ENCODE data around the gene CLDN15. TPM values are rescaled to one million over a fixed set of nuclear protein-coding genes. Genes with fewer than 3 reads are reported as not detected.
"Not testable (repeated sequence)": the region's sequence is repeated elsewhere in the genome, so short reads cannot be mapped to it uniquely, and the experiment has no call there.

The CLDN15 gene
- total RNA-seq, 1 donor from 2014 or later, result 6.6 TPM

DNA sequence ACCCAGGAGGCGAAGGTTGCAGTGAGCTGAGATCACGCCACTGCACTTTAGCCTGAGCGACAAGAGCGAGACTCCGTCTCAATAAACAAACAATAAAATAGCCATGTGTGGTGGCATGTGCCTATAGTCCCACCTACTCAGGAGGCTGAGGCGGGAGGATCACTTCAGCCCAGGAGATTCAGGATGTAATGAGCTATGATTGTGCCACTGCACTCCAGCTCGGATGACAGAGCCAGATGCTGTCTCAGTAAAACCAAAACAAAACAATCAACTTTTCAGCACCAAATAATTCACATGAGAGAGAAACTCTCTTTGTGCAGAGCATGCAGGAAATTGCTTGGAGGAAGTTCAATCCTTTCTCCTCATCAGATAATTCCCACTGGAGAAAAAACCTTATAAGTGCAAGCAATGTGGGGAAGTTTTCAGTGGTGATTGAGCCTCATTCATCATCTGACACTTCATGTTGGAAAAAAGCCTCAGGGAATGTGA is 20.7 kb upstream of the CLDN15 start:
- Mint-ChIP-seq H3K4me3 (ENCODE audit: unreplicated experiment) (no peak overlapping the region), H3K9me3 (ENCODE audit: low read depth) (no peaks in the 10 kb centered on the region), H3K4me1 (ENCODE audit: low read depth) (no peaks in the 10 kb centered on the region), H3K36me3 (ENCODE audit: low read depth) (no peaks in the 10 kb centered on the region), H3K27ac (ENCODE audit: unreplicated experiment) (no peak overlapping the region), H3K27me3 (ENCODE audit: low read depth) (peaks cover 2% of the 10 kb centered on the region)
- no peak for DNase-seq (ENCODE audit: low spot score)
- TF ChIP-seq, protein P1, sequence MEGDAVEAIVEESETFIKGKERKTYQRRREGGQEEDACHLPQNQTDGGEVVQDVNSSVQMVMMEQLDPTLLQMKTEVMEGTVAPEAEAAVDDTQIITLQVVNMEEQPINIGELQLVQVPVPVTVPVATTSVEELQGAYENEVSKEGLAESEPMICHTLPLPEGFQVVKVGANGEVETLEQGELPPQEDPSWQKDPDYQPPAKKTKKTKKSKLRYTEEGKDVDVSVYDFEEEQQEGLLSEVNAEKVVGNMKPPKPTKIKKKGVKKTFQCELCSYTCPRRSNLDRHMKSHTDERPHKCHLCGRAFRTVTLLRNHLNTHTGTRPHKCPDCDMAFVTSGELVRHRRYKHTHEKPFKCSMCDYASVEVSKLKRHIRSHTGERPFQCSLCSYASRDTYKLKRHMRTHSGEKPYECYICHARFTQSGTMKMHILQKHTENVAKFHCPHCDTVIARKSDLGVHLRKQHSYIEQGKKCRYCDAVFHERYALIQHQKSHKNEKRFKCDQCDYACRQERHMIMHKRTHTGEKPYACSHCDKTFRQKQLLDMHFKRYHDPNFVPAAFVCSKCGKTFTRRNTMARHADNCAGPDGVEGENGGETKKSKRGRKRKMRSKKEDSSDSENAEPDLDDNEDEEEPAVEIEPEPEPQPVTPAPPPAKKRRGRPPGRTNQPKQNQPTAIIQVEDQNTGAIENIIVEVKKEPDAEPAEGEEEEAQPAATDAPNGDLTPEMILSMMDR (IDR thresholded peaks at IDR 0.05), result no peak

GRCh38 chr7:101255796-101256195 is 18.2 kb upstream of the CLDN15 start:
- no peak overlapping the region for H3K4me3 Mint-ChIP-seq (ENCODE audit: unreplicated experiment)
- H3K9me3 Mint-ChIP-seq (ENCODE audit: low read depth), result no peaks in the 10 kb centered on the region
- no peak for DNase-seq (ENCODE audit: low spot score)
- H3K36me3 Mint-ChIP-seq (ENCODE audit: low read depth), result peaks cover 2% of the 10 kb centered on the region
- TF ChIP-seq, protein P1 (IDR thresholded peaks at IDR 0.05), result no peak
- H3K27ac Mint-ChIP-seq (ENCODE audit: unreplicated experiment), result no peak overlapping the region
- peaks cover 15% of the 10 kb centered on the region for H3K4me1 Mint-ChIP-seq (ENCODE audit: low read depth)
- no peaks in the 10 kb centered on the region for H3K27me3 Mint-ChIP-seq (ENCODE audit: low read depth)

DNA sequence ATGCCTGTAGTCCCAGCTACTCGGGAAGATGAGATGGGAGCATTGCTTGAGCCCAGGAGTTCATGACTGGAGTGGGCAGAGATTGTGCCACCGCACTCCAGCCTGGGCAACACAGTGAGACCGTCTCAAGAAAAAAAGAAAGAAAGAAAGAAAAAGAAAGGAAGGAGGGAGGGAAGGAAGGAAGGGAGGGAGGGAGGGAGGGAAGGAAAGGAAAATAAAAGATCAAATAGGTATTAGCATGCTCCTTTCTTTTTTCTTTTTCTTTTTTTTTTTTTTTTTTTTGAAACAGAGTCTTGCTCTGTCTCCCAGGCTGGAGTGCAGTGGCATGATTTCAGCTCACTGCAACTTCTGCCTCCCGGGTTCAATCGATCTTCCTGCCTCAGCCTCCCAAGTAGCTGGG is 15.6 kb upstream of the CLDN15 start:
- not testable (repeated sequence) for H3K36me3 Mint-ChIP-seq (ENCODE audit: low read depth); H3K27me3 Mint-ChIP-seq (ENCODE audit: low read depth); H3K9me3 Mint-ChIP-seq (ENCODE audit: low read depth); DNase-seq (ENCODE audit: low spot score); H3K27ac Mint-ChIP-seq (ENCODE audit: unreplicated experiment)
- Mint-ChIP-seq H3K4me3 (ENCODE audit: unreplicated experiment) (peak overlapping the region; percentile 100), H3K4me1 (ENCODE audit: low read depth) (peaks cover 24% of the 10 kb centered on the region)

DNA sequence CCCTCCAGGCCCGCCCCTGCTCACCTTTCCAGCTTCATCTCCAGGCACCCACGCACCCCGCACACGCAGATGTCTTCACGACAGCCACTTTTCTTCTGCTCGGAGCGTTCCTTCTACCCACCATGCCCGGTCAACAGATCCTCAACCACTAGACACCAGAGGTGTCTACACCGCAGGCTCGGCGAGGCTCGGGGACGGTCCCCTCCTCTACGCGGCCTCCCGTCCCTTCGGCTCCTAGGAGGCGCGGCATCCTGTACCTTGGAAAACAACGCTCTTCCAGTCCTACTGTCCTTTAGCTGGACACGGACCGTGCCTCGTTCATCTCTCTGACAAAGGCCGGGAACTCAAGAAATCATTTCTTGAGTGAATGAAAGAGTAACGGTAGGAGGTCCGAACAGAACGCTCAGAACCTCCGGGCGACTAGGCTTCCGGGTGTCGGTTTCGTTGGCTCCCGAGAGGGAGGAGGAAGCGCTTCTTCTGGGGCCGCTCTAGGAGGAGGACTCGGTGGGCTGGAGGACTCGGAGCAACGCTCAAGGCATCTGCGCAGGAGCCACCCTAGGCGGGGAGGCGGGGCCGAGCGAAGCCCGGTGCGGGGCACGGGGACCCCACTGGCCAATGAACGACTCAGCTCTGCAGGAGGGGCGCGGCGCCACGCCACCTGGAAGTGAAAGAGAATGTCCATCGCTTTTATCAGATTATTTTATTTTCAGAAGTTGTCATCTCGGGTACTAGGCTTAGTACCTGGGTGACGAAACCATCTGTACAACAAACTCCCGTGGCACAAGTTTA is 14.5 kb upstream of the CLDN15 start:
- Mint-ChIP-seq H3K27ac (ENCODE audit: unreplicated experiment) (peak overlapping the region; percentile 99), H3K4me1 (ENCODE audit: low read depth) (peaks cover 24% of the 10 kb centered on the region), H3K27me3 (ENCODE audit: low read depth) (no peaks in the 10 kb centered on the region), H3K9me3 (ENCODE audit: low read depth) (no peaks in the 10 kb centered on the region), H3K36me3 (ENCODE audit: low read depth) (peaks cover 5% of the 10 kb centered on the region), H3K4me3 (ENCODE audit: unreplicated experiment) (peak overlapping the region; percentile 100)
- peak; percentile 99 for DNase-seq (ENCODE audit: low spot score)
- TF ChIP-seq, protein P1 (IDR thresholded peaks at IDR 0.05), result peak; percentile 3

DNA sequence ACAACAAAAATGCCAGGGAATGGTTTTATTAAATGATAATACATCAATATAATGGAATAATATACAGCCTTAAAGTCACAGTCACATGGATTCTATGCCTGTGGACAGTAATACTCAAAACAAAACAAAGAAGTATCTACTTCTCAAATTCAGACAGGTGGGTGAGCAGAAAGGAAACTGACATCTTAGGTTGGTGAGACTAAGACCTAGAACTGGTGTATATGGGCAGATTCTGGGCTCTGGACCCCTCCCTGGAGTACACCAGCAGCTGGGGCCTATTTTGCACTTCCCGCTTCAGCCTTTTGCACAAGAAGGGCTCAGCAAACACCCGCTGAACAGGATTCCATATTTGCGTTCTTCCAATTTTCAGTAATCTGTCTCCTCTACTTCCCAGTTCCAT is 12.7 kb upstream of the CLDN15 start:
- no peak overlapping the region for H3K27ac Mint-ChIP-seq (ENCODE audit: unreplicated experiment)
- TF ChIP-seq, protein P1 (IDR thresholded peaks at IDR 0.05), result no peak
- DNase-seq (ENCODE audit: low spot score), result no peak

GRCh38 chr7:101248276-101248675 is 10.7 kb upstream of the CLDN15 start:
- Mint-ChIP-seq H3K27me3 (ENCODE audit: low read depth) (no peaks in the 10 kb centered on the region), H3K4me1 (ENCODE audit: low read depth) (peaks cover 40% of the 10 kb centered on the region), H3K9me3 (ENCODE audit: low read depth) (no peaks in the 10 kb centered on the region), H3K4me3 (ENCODE audit: unreplicated experiment) (no peak overlapping the region), H3K27ac (ENCODE audit: unreplicated experiment) (no peak overlapping the region), H3K36me3 (ENCODE audit: low read depth) (peaks cover 5% of the 10 kb centered on the region)
- no peak for DNase-seq (ENCODE audit: low spot score)
- TF ChIP-seq, protein P1 (IDR thresholded peaks at IDR 0.05), result no peak

More for the DNA sequence above, 12.7 kb upstream of the CLDN15 start:
- peaks cover 5% of the 10 kb centered on the region for H3K36me3 Mint-ChIP-seq (ENCODE audit: low read depth)
- H3K4me1 Mint-ChIP-seq (ENCODE audit: low read depth), result peaks cover 30% of the 10 kb centered on the region
- H3K4me3 Mint-ChIP-seq (ENCODE audit: unreplicated experiment), result peak overlapping the region; percentile 100
- H3K9me3 Mint-ChIP-seq (ENCODE audit: low read depth), result no peaks in the 10 kb centered on the region
- no peaks in the 10 kb centered on the region for H3K27me3 Mint-ChIP-seq (ENCODE audit: low read depth)
